ENCODE data around the gene FMO3. TPM values are rescaled to one million over a fixed set of nuclear protein-coding genes. Genes with fewer than 3 reads are reported as not detected.

Gene FMO3
- total RNA-seq, 1 donor from 2014 or later = not detected

DNA sequence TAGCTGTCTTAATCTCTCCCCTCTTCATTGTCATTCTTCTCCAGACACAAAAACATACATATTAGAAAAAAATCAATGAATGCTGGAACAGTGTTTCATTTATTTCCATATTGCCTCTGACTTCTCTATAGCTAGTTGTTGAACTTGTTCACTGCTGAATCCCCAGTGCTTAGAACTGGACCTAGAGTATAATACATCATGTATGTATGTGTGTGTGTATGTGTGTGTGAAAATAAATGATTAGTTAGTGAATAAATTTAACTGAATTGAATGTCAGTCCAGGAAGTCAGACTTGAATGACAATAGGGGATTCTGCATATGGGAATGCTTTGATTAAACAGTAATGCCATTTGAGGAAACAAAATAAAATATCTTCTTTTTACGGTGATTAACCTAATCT is 36.4 kb downstream of the FMO3 start:
- TF ChIP-seq, protein P1, sequence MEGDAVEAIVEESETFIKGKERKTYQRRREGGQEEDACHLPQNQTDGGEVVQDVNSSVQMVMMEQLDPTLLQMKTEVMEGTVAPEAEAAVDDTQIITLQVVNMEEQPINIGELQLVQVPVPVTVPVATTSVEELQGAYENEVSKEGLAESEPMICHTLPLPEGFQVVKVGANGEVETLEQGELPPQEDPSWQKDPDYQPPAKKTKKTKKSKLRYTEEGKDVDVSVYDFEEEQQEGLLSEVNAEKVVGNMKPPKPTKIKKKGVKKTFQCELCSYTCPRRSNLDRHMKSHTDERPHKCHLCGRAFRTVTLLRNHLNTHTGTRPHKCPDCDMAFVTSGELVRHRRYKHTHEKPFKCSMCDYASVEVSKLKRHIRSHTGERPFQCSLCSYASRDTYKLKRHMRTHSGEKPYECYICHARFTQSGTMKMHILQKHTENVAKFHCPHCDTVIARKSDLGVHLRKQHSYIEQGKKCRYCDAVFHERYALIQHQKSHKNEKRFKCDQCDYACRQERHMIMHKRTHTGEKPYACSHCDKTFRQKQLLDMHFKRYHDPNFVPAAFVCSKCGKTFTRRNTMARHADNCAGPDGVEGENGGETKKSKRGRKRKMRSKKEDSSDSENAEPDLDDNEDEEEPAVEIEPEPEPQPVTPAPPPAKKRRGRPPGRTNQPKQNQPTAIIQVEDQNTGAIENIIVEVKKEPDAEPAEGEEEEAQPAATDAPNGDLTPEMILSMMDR (IDR thresholded peaks at IDR 0.05; ENCODE audit: insufficient read depth, low read length, severe bottlenecking) = no peak
- no peak for FAIRE-seq
- Histone ChIP-seq H3K36me3 (ENCODE audit: control insufficient read depth, insufficient read depth, low read length) (no peaks in the 10 kb centered on the region), H3K4me3 (ENCODE audit: low read depth, low read length) (no peak overlapping the region), H3K27me3 (ENCODE audit: control insufficient read depth, insufficient read depth, low read length) (no peaks in the 10 kb centered on the region)
- DNase-seq (ENCODE audit: low read depth) = no peak

DNA sequence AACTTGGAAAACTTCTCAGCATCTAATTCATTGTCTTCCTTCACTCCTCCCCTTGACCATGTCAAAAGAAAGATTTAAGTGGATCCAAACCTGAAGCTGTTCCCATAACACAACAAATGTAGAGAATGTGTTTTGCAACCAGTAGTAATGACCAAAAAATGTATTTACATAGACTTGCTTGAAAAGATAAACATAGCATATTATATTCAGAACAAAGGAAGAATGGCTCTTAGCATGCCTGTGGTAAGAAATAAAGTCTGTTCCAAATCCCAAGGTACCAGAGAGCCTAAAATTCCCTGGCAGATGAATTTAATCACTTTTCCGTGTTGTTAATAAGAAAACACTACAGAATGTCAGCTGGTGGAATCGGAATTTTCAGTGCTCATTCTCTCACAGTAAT is 36.8 kb downstream of the FMO3 start:
- Histone ChIP-seq H3K4me3 (ENCODE audit: low read depth, low read length) (no peak overlapping the region), H3K36me3 (ENCODE audit: control insufficient read depth, insufficient read depth, low read length) (no peaks in the 10 kb centered on the region), H3K27me3 (ENCODE audit: control insufficient read depth, insufficient read depth, low read length) (no peaks in the 10 kb centered on the region)
- TF ChIP-seq, protein P1 (IDR thresholded peaks at IDR 0.05; ENCODE audit: insufficient read depth, low read length, severe bottlenecking) = no peak
- FAIRE-seq = no peak
- DNase-seq (ENCODE audit: low read depth) = peak; percentile 65

DNA sequence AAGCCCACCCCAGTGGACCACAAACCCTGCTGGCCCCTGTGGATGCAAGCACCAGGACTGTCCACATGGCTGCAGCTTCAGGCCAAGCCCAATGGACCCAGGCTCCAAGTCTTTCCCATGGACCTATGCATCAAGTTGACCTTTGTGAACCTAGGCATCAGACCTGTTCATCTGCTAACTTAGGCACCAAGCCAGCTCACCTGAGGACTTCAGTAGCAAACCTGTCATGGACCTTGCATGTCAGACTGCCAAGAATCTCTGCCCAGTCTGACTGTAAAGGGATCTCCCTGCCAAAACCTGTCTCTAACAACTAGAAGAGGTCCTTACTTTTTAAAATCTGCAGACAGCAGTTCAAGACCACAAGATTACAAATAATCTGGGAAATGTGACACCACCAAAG is 37.8 kb downstream of the FMO3 start:
- no peaks in the 10 kb centered on the region for H3K27me3 ChIP-seq (ENCODE audit: control insufficient read depth, insufficient read depth, low read length)
- no peaks in the 10 kb centered on the region for H3K36me3 ChIP-seq (ENCODE audit: control insufficient read depth, insufficient read depth, low read length)
- H3K4me3 ChIP-seq (ENCODE audit: low read depth, low read length) = no peak overlapping the region
- DNase-seq (ENCODE audit: low read depth) (peak; percentile 18), FAIRE-seq (peak; percentile 55)
- TF ChIP-seq, protein P1 (IDR thresholded peaks at IDR 0.05; ENCODE audit: insufficient read depth, low read length, severe bottlenecking) = no peak

DNA sequence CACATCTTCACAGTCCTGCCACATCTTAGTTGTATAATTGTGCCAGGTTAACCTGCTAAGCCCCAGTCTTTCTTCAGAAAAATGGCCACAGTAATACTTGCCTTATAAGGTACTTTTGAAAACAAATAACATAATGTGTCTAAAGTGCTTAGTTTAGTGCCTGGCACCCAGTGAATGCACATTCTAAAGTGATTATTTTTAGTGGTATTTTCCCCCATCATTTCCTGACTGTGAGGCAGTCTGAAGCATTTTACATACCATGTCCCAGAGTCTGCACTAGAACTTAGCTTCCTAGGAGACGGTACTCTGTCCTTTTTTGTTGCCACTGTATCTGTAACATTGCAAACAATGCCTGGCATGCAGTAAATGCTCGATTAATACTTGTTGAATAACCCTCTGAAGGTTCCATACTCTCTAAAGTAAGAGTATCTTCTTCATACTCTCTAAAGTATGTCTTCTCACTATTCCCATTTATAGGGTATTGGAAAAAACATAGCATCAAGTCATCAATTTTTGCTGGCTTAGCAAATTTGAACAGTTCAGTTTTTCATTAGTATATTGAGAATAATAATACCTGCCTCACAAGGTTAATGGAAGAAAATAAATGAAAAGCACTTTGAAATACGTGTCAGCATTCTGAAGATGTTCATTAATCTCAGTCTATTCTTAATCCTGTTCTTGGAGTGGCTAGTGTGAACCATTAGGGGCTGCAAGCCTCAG is 43.7 kb downstream of the FMO3 start:
- Histone ChIP-seq H3K27me3 (ENCODE audit: control insufficient read depth, insufficient read depth, low read length) (no peaks in the 10 kb centered on the region), H3K36me3 (ENCODE audit: control insufficient read depth, insufficient read depth, low read length) (no peaks in the 10 kb centered on the region), H3K4me3 (ENCODE audit: low read depth, low read length) (no peak overlapping the region)
- DNase-seq (ENCODE audit: low read depth) = no peak
- FAIRE-seq = no peak
- TF ChIP-seq, protein P1 (IDR thresholded peaks at IDR 0.05; ENCODE audit: insufficient read depth, low read length, severe bottlenecking) = no peak

DNA sequence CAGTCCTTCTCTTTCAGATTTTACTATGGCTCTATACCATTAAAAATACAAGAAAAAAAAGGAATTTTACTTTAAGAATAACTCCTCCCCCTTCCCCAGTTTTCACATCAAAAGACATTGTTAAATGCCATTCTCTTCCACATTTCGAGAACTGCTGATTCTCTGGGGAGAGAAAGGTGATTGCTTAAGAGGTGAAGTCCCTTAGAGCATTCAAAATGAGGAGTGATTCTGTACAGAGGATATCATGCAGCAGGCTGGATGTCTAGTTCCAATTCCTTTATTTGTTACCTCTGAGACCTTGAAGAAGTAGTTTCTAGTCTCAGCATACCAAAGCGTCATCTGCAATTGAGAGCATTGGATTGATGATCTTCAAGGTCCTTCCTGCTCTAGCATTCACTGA is 46.9 kb downstream of the FMO3 start:
- Histone ChIP-seq H3K36me3 (ENCODE audit: control insufficient read depth, insufficient read depth, low read length) (no peaks in the 10 kb centered on the region), H3K27me3 (ENCODE audit: control insufficient read depth, insufficient read depth, low read length) (no peaks in the 10 kb centered on the region), H3K4me3 (ENCODE audit: low read depth, low read length) (no peak overlapping the region)
- FAIRE-seq = no peak
- no peak for DNase-seq (ENCODE audit: low read depth)
- TF ChIP-seq, protein P1 (IDR thresholded peaks at IDR 0.05; ENCODE audit: insufficient read depth, low read length, severe bottlenecking) = no peak

DNA sequence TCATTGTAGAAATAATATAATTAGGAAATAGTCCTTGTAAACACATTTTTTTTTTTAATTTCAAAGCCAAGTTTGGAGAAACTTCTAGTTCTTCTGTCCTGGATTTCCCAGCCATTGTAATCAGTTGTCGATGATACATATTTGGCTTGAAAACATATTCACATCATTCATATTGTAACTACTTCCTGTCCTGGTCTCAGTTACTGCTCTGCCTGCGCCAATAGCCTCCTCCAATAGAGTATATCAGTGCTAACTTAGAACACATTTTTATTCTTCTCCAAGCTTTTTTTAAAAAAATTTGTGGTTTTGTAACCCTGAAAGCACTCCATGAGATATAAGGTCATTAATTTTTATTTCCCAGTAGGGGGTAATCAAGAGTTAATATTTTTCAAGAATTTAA is 48.3 kb downstream of the FMO3 start:
- FAIRE-seq = no peak
- TF ChIP-seq, protein P1 (IDR thresholded peaks at IDR 0.05; ENCODE audit: insufficient read depth, low read length, severe bottlenecking) = no peak
- no peak overlapping the region for H3K4me3 ChIP-seq (ENCODE audit: low read depth, low read length)
- DNase-seq (ENCODE audit: low read depth) = no peak
- H3K27me3 ChIP-seq (ENCODE audit: control insufficient read depth, insufficient read depth, low read length) = no peaks in the 10 kb centered on the region
- no peaks in the 10 kb centered on the region for H3K36me3 ChIP-seq (ENCODE audit: control insufficient read depth, insufficient read depth, low read length)

Measured in bronchial epithelial cell (primary cell).